HepG2 (cell line): ENCODE data around the gene ROBO2. TPM values are rescaled to one million over a fixed set of nuclear protein-coding genes. Genes with fewer than 3 reads are reported as not detected.

Experiments used
- CBX5 ChIP-seq: sonication (generic); formaldehyde crosslinking; IDR thresholded peaks from 2 replicates; pipeline ENCODE4 v1.4.0; 2020; ENCODE audit warnings: missing genetic modification reagents, borderline replicate concordance
- ELF1 ChIP-seq: sonication (generic); formaldehyde crosslinking; IDR thresholded peaks from 2 replicates; pipeline ENCODE4 v1.4.0; 2020; ENCODE audit warnings: missing genetic modification reagents
- HDAC1 ChIP-seq: sonication (generic); formaldehyde crosslinking; IDR thresholded peaks from 2 replicates; pipeline ENCODE4 v1.5.1; 2020; ENCODE audit warnings: mild to moderate bottlenecking, missing genetic modification reagents
- MAFG ChIP-seq: sonication (generic); formaldehyde crosslinking; IDR thresholded peaks from 2 replicates; pipeline ENCODE4 v1.5.1; 2020; ENCODE audit warnings: mild to moderate bottlenecking, missing genetic modification reagents
- MAX ChIP-seq: IDR thresholded peaks from 2 replicates; pipeline ENCODE4 v1.6.1; 2012; ENCODE audit warnings: inconsistent platforms
- NR2F6 ChIP-seq, 2 experiments: IDR thresholded peaks; 2 replicates each; pipeline ENCODE4 v1.6.1; 2016; ENCODE audit warnings: antibody characterized with exemption in 1 of 2, mild to moderate bottlenecking in 1 of 2
- POGZ ChIP-seq: sonication (generic); formaldehyde crosslinking; IDR thresholded peaks from 2 replicates; pipeline ENCODE4 v1.4.0; 2020; ENCODE audit warnings: mild to moderate bottlenecking, missing genetic modification reagents
- RFX1 ChIP-seq: fragments of 450-650 bp; IDR thresholded peaks from 2 replicates; pipeline ENCODE4 v1.6.1; 2017
- YEATS2 ChIP-seq: sonication (generic); formaldehyde crosslinking; IDR thresholded peaks from 2 replicates; pipeline ENCODE4 v1.4.0; 2020; ENCODE audit warnings: missing genetic modification reagents, borderline replicate concordance
- ZHX1 ChIP-seq: sonication (generic); formaldehyde crosslinking; IDR thresholded peaks from 2 replicates; pipeline ENCODE4 v1.8.1; 2022; ENCODE audit warnings: low read depth, mild to moderate bottlenecking, missing genetic modification reagents
- ZNF121 ChIP-seq: sonication (generic); formaldehyde crosslinking; IDR thresholded peaks from 2 replicates; pipeline ENCODE4 v1.5.0; 2020; ENCODE audit warnings: mild to moderate bottlenecking, missing genetic modification reagents
- ZNF281 ChIP-seq: sonication (generic); formaldehyde crosslinking; IDR thresholded peaks from 2 replicates; pipeline ENCODE4 v1.4.0; 2020; ENCODE audit warnings: missing genetic modification reagents, borderline replicate concordance
- ZNF431 ChIP-seq: sonication (generic); formaldehyde crosslinking; IDR thresholded peaks from 2 replicates; pipeline ENCODE4 v1.9.0; 2022; ENCODE audit warnings: missing genetic modification reagents, low read depth, mild to moderate bottlenecking, borderline replicate concordance
- ZNF468 ChIP-seq: sonication (generic); formaldehyde crosslinking; IDR thresholded peaks from 2 replicates; pipeline ENCODE4 v1.8.0; 2022; ENCODE audit warnings: mild to moderate bottlenecking, moderate library complexity, missing genetic modification reagents
- polyA plus RNA-seq, 8 experiments: library from polyadenylated mRNA; depleted of rRNA in 3 of 8; stranded (reverse) in 7 of 8; unstranded in 1 of 8; fragments of >200 nt; fragmentation: Illumina TruSeq in 4 of 8; extraction: Trizol in 4 of 8; gene quantifications; 2 replicates each; pipeline versions ENCODE4 v1.2.1 to v1.2.3, GENCODE V29; 2011 to 2016; ENCODE audit warnings: low read depth in 4 of 8, missing spikeins in 1 of 8, mixed read lengths in 1 of 8; ENCODE audit not compliant: insufficient read depth in 1 of 8
- total RNA-seq, 5 experiments: library from RNA; depleted of rRNA; stranded (reverse); fragments of >200 nt; fragmentation: Illumina TruSeq; extraction: Trizol; gene quantifications; 2 replicates each; pipeline ENCODE4 v1.2.3, GENCODE V29; 2016; ENCODE audit warnings: low read depth in 1 of 5
- TF ChIP-seq, protein P1 (sequence below): IDR thresholded peaks from 2 replicates; pipeline ENCODE4 v1.6.1; 2016; ENCODE audit warnings: low read depth, control low read depth
- TF ChIP-seq, protein P2 (sequence below): IDR thresholded peaks from 2 replicates; pipeline ENCODE4 v1.6.1; 2016
- TF ChIP-seq, protein P3 (sequence below): sonication (generic); formaldehyde crosslinking; IDR thresholded peaks from 2 replicates; pipeline ENCODE4 v1.5.0; 2020; ENCODE audit warnings: missing genetic modification reagents, mild to moderate bottlenecking, borderline replicate concordance

The ROBO2 gene
- total and polyA plus RNA-seq, 2 of the 13 experiments (the other 11 are each of a cell fraction or from before 2014, with no cell fraction given): not detected

DNA sequence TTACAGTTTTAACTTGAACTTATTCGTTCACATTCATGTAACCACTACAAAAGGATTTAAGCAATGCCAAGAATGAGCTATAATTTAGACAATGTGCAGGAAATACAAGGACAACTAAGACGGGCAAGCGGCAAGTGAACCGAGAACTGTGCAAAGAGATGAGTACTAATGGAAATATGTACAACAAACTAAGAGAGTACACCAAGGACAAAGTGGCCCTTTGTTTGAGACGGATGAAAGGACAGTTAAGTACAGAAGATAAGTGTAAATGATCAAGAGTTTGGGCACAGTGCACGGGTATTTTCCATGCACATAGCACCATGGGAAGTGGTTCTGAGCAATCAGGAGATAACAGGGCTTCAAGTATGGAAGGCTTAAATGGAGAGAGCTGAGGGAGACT lies 281.7 kb downstream of the ROBO2 start (continued):
- TF ChIP-seq MAX (no peak), ZNF431 (CRISPR knock-in tag) (no peak), POGZ (CRISPR knock-in tag) (no peak), HDAC1 (CRISPR knock-in tag) (no peak), MAFG (no peak), ZHX1 (CRISPR knock-in tag) (no peak), ZNF468 (CRISPR knock-in tag) (no peak), ZNF121 (CRISPR knock-in tag) (no peak), ELF1 (no peak), CBX5 (no peak), YEATS2 (CRISPR knock-in tag) (no peak), RFX1 (no peak), ZNF281 (CRISPR knock-in tag) (peak; percentile 17; the same call in 1 of the 2 replicates), NR2F6 (IDR thresholded peaks at IDR 0.05) (no peak), NR2F6 (CRISPR knock-in tag; IDR thresholded peaks at IDR 0.05) (no peak; the same call in 1 of the 2 replicates)
- TF ChIP-seq, protein P1, sequence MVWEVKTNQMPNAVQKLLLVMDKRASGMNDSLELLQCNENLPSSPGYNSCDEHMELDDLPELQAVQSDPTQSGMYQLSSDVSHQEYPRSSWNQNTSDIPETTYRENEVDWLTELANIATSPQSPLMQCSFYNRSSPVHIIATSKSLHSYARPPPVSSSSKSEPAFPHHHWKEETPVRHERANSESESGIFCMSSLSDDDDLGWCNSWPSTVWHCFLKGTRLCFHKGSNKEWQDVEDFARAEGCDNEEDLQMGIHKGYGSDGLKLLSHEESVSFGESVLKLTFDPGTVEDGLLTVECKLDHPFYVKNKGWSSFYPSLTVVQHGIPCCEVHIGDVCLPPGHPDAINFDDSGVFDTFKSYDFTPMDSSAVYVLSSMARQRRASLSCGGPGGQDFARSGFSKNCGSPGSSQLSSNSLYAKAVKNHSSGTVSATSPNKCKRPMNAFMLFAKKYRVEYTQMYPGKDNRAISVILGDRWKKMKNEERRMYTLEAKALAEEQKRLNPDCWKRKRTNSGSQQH: no peak
- TF ChIP-seq, protein P2, sequence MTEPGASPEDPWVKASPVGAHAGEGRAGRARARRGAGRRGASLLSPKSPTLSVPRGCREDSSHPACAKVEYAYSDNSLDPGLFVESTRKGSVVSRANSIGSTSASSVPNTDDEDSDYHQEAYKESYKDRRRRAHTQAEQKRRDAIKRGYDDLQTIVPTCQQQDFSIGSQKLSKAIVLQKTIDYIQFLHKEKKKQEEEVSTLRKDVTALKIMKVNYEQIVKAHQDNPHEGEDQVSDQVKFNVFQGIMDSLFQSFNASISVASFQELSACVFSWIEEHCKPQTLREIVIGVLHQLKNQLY (CRISPR knock-in tag): no peak
- TF ChIP-seq, protein P3, sequence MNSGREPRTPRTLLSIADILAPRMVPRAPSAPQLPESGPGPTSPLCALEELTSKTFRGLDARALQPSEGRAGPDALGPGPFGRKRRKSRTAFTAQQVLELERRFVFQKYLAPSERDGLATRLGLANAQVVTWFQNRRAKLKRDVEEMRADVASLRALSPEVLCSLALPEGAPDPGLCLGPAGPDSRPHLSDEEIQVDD (CRISPR knock-in tag): no peak
